GM10266 (cell line): ENCODE results near the gene SPR.

Source experiments
- DNase-seq: peaks from one replicate; pipeline ENCODE4 v3.0.0; 2012; ENCODE audit errors: extremely low spot score
- TF ChIP-seq, protein P1 (sequence below): IDR thresholded peaks from 2 replicates; pipeline ENCODE4 v1.5.1; 2012; ENCODE audit warnings: mild to moderate bottlenecking, low read depth; ENCODE audit not compliant: control insufficient read depth, insufficient read depth; ENCODE audit errors: missing control alignments

The SPR gene

DNA sequence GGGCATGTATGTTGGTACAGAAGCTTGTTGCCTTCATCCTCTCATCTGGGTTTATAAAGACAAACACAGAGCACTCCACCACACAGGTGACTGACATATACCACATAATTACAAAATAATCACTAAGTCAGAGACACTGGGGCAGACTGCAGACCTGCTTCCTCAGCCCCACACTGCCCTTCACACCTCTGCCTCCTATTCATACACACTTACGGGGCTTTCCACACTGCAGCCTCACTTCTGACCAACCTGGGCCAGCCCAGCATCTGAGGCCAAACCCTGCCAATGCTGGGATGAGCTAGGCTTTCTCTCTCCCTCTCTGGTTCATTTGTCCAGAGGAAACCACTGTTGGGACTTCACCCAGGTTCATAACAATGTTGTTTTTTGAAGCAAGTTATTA, 34.6 kb downstream of the SPR start:
- DNase-seq: no peak
- TF ChIP-seq, protein P1, sequence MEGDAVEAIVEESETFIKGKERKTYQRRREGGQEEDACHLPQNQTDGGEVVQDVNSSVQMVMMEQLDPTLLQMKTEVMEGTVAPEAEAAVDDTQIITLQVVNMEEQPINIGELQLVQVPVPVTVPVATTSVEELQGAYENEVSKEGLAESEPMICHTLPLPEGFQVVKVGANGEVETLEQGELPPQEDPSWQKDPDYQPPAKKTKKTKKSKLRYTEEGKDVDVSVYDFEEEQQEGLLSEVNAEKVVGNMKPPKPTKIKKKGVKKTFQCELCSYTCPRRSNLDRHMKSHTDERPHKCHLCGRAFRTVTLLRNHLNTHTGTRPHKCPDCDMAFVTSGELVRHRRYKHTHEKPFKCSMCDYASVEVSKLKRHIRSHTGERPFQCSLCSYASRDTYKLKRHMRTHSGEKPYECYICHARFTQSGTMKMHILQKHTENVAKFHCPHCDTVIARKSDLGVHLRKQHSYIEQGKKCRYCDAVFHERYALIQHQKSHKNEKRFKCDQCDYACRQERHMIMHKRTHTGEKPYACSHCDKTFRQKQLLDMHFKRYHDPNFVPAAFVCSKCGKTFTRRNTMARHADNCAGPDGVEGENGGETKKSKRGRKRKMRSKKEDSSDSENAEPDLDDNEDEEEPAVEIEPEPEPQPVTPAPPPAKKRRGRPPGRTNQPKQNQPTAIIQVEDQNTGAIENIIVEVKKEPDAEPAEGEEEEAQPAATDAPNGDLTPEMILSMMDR: no peak

DNA sequence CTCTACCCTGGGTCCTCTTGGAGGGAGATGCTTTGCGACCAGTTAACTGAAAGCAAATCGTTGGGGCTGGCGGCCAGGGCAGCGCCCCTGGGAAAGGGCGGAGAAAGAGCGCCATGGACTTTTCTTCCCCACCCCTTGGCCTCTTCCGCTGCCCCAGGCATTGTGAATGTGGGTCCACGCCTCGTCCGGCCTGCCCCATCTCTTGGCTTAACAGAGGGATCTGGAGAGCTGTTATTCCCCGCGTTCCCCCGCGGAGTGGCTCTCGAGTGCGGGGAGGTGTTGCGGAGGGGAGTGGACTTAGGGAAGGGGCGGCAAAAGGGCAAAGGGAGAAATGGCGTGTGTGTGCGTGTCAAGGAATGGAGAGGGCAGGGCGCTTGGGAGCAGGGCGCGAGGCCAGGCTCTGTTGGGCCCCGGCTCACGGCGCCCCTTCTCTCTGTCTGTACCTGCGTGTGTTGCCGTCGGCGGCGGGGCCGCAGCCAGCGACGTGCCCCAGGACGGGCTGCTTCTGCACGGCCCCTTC, 36.7 kb downstream of the SPR start:
- TF ChIP-seq, protein P1: no peak
- DNase-seq: no peak

DNA sequence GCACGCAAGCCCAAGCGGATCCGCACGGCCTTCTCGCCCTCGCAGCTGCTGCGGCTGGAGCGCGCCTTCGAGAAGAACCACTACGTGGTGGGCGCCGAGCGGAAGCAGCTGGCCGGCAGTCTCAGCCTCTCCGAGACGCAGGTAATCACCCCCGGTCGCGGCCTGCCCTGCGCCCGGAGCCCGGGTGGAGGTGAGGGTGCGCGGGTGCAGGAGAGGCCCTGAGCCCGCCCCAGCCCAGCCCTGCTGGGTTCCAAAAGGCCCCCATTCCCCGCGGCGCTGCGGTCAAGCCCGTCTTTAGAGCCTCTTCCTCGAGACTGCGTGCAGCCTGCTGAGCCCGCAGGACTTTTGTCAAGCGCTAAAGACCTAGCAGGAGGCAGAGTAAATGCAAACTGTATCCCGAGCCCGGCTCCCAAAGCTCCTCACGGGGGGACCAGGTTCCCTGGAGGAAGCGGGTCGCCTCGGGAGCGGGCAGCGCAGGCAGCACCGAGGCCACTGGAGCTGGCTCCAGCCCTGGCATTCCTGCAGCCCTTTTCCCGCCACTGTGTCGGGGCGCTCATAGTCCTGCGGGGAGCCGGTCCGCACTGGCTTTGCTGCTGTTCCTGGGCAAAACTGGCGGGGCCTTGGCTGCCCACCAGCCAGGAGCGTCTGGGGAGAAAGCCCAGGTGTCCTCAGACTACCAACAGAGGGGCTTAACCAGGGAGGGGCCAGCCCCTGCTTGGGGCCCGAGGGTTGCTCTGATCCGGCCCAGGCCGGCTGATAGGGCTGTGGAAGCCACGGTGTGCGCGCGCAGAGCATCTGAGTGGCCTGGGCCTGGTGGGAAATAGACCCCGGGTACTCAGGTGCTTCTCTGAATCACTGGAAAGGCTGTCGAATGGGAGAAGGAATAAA, 37.4 kb downstream of the SPR start:
- DNase-seq: peak; percentile 65
- TF ChIP-seq, protein P1: no peak

DNA sequence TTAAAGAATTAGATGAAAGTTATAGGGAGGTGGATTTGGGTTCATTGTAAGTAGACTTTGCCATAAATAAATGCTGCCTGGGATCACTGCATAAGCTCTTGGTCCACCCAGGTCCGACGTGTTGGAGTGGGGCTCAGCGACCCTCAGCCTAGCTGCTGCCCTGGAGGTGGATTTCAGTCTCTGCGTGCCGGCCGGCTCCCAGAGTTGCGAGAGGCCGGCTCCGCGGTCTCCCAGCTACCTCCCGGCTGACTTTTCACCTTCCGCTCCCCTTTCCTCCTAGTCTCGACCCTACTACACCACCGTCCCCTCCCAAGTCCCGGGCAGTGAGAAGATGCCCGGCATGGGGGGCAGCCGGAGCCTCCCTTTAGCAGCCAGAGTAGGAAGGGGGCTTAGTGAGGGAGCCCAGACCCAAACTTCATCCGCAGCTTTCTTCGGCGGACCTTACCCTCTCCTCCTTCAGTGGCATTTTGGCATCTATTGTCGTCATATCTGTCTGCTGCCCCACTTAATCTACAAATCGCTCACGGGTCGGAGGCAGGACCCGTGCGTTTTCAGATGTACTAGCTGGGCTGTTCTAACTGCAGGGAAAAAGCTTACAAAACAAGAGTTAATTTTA, 38.2 kb downstream of the SPR start:
- TF ChIP-seq, protein P1: no peak
- no peak for DNase-seq

DNA sequence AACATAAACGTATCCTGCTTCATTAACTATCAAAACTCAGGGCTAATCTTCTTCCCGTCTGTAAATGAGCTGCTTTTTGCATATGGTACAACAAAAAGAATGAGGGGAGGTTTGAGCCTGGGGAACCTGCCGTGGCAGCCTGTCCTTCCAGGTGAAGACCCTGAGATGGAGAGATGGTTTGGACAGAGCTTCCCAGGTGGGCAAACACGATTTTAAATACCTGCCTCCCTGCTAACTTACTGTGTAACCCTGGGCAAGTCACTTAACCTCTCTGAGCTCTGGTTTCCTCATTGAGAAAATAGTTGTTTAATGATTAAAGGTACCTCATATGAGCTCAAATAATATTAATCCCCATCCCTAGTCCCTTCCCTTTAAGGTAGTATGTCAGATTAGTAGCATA, 39.2 kb downstream of the SPR start:
- TF ChIP-seq, protein P1: no peak
- DNase-seq: no peak

DNA sequence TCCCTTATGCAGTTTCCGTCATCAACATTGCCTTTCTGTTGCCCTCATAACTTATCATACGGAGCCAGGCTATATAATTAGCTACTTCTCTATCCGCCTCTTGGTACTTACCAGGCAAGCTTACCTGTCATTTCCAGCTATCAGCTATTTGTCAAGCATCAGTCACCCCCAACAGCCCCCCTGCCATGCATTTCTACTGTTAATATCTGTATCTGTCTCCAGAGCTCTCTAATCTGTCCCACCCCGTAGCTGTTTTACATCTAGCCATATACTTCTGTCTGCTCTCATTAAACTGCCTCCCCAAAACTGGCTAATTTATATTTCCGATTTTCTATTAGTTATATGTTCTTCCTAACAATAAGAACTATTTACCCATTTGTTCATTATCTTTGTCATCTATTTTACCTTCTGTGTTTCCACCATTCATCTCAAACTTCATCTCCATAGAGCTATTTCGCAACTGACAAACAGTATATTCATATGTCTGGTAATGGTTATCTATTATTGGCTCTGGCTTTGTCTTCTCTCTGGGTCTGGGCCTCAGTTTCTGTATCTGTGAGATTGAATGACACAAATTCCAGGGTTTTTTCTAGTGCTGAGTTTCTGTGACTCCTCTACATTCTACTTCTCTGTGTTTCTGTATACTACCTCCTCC, 39.7 kb downstream of the SPR start:
- TF ChIP-seq, protein P1: no peak

More for the DNA sequence above, 39.7 kb downstream of the SPR start:
- DNase-seq: no peak
